Adipocyte (in vitro differentiated cells): ENCODE data around the gene SCT.

Experiments
- DNase-seq: peaks from one replicate; pipeline ENCODE4 v3.0.0-alpha.2; 2015; ENCODE audit warnings: low read depth
- H3K27me3 ChIP-seq: replicated peaks from 2 replicates; pipeline ENCODE4 v1.7.0; 2013; ENCODE audit warnings: mild to moderate bottlenecking, low read length, moderate library complexity; ENCODE audit not compliant: control insufficient read depth, insufficient read depth
- H3K36me3 ChIP-seq: 2 replicates; pipeline ENCODE4 v1.7.0; 2013; ENCODE audit warnings: low read length, mild to moderate bottlenecking, moderate library complexity; ENCODE audit not compliant: control insufficient read depth, insufficient read depth, severe bottlenecking
- H3K4me1 ChIP-seq: 2 replicates; pipeline ENCODE4 v1.7.0; 2013; ENCODE audit warnings: mild to moderate bottlenecking, low read length, moderate library complexity; ENCODE audit not compliant: control insufficient read depth, insufficient read depth
- H3K4me3 ChIP-seq: 2 replicates; pipeline ENCODE4 v1.7.0; 2013; ENCODE audit warnings: mild to moderate bottlenecking, low read length, moderate library complexity
- H3K9ac ChIP-seq: 2 replicates; pipeline ENCODE4 v1.7.0; 2013; ENCODE audit warnings: mild to moderate bottlenecking, low read length, moderate library complexity
- H3K9me3 ChIP-seq: 2 replicates; pipeline ENCODE4 v1.7.0; 2013; ENCODE audit warnings: mild to moderate bottlenecking, low read length, moderate library complexity; ENCODE audit not compliant: control insufficient read depth

The SCT gene

DNA sequence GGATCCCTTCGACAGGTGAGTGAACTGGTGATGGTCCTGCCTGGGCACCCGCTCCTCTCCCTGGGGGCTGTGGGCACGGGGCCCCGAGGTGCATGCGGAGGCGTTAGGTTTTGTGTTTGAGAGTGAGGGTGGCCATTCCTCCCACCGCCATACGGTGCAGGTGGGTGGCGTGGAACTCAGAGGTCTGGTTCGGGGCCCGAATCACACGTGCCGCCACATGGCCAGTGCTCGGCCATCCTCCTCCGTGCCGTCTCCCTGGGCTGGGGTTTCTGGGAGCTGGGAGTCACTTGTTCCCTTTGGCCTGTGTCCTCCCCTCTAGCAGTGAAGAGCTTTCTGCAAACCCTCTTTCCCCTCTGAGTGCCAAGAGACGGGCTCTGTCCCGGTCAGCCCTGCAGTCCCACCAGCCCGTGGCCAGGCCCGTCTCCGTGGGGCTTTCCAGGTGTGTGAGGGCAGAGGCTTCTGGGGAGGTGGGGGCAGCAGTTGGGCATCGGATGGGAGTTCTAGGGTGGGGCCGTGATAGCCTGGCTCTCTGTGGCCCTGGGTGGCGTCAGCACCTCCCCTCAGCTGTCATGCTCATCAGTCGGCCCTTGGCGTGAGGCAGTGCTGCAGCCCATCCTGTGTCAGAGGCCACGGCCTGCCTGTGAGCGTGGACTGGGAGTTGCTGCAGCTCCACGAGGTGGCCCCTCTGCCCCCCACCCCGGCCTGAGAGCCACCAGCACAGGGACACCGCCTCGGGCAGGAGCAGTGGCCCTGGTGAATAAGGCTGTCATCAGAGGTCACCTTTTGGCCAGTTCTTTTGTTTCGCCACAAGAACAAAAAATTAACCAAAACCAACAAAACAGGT lies 21.5 kb downstream of the SCT start:
- Histone ChIP-seq H3K4me1 (no peaks in the 10 kb centered on the region), H3K9ac (no peak overlapping the region), H3K9me3 (no peaks in the 10 kb centered on the region), H3K36me3 (peaks cover 87% of the 10 kb centered on the region), H3K4me3 (no peak overlapping the region), H3K27me3 (no peaks in the 10 kb centered on the region)
- no peak for DNase-seq

DNA sequence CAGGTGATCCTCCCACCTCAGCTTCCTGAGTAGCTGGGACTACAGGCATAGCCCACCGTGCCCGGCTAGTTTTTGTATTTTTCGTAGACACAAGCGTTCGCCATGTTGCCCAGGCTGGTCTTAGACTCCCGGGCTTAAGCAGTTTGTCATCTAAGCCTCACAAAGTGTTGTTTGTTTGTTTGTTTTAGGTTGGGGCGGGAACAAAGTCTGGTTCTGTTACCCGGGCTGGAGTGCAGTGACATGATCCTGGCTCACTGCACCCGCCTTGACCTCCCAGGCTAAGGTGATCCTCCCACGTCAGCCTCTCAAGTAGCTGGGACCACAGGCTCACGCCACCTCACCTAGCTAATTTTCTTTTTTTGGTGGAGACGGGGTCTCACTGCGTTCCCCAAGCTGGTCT lies 23.8 kb downstream of the SCT start:
- no peak overlapping the region for H3K9ac ChIP-seq
- no peaks in the 10 kb centered on the region for H3K4me1 ChIP-seq
- H3K36me3 ChIP-seq, result peaks cover 89% of the 10 kb centered on the region
- no peak for DNase-seq
- no peak overlapping the region for H3K4me3 ChIP-seq
- H3K9me3 ChIP-seq, result no peaks in the 10 kb centered on the region
- no peaks in the 10 kb centered on the region for H3K27me3 ChIP-seq

DNA sequence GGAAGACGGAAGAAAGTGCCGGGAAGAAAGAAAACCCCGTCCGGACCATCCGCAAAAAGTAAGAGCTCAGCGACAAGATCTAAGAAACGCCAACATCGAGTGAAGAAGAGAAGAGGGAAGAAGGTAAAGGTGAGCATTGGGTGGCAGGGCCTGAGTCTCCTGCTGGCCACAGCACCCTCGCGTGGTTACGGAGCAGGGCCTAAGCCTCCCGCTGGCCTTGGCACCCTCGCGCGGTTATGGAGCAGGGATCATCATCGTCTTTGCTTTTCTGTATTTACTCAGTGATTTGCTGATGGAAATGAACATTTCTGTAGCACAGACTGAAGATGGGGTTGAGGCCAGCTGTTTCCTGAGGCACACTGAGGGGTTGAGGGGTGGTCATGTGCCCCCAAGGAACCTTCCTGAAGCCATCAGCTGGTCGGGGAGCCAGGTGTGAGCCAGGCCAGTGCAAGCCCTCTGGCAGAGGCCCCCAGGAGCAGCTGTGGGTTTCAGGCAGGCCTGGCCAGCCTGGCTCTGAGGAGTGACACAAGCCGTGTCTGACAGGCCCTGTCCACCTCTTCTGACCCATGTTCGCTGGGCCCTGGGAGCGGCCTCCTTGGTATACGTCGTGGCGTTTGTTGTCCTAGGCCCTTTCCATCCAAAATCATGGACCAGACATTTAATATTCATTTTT lies 25.3 kb downstream of the SCT start:
- H3K9me3 ChIP-seq, result no peaks in the 10 kb centered on the region
- H3K27me3 ChIP-seq, result no peaks in the 10 kb centered on the region
- no peaks in the 10 kb centered on the region for H3K4me1 ChIP-seq
- no peak for DNase-seq
- H3K36me3 ChIP-seq, result peaks cover 87% of the 10 kb centered on the region
- no peak overlapping the region for H3K4me3 ChIP-seq
- H3K9ac ChIP-seq, result no peak overlapping the region

DNA sequence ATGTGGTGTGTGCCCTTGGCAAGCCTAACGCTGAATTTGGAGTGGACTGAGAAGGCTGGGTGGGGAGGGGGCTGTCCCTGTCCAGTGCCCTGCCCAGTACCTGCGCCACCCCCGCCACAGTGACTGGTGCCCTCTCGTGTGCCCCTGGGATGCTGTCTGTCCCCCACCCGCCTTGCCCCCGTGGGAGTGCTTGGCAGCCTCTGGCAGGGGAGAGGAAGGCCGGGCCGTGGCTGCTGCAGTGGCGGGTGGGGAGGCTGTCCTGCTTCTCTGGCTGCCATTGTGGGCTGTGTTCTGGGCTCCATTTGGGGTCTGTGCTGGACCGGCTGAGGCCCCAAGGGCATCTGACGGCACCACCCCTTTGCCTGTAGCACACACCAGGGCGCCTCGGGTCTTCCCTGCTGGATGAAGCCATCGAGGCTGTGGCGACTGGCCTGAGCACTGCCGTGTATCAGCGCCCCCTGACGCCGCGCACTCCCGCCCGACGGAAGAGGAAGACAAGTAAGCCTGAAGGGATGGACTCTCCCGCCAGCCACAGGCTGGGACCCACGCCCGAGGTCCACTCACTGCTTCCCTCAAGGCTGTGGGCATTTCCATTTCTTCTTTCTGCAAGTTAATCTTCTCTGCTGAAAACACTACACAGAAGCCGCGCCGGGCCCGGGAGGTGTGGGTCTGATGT lies 28.8 kb downstream of the SCT start:
- peaks cover 88% of the 10 kb centered on the region for H3K36me3 ChIP-seq
- no peak for DNase-seq
- H3K4me1 ChIP-seq, result no peaks in the 10 kb centered on the region
- H3K27me3 ChIP-seq, result no peaks in the 10 kb centered on the region
- H3K4me3 ChIP-seq, result no peak overlapping the region
- no peak overlapping the region for H3K9ac ChIP-seq
- no peaks in the 10 kb centered on the region for H3K9me3 ChIP-seq

DNA sequence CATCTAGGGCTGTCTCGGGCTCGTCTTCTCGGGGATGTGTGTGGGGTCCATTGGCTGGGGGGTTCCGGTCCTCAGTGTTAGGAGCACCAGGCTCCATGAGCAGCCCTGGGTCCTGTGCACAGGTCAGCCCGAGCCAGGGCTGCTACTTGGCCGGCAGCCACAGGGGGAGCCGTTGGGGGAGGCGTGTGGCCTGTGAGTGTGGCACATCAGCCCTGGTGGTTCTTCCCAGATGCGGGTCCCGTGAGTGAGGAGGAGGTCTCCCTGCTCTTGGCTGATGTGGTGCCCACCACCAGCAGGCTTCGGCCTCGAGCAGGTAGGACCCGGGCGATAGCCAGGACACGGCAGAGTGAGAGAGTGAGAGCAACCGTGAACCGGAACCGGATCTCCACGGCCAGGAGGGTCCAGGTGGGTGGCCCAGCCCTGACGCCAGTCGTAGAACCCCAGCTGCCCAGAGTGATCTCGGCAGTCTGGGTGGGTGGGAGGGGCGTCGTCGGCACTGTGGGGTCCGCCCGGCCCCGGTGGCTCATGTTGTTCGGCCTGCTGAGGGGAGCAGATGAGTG lies 29.7 kb downstream of the SCT start:
- DNase-seq, result no peak
- Histone ChIP-seq H3K4me1 (no peaks in the 10 kb centered on the region), H3K9me3 (no peaks in the 10 kb centered on the region), H3K36me3 (peaks cover 91% of the 10 kb centered on the region), H3K9ac (no peak overlapping the region), H3K4me3 (no peak overlapping the region), H3K27me3 (no peaks in the 10 kb centered on the region)

DNA sequence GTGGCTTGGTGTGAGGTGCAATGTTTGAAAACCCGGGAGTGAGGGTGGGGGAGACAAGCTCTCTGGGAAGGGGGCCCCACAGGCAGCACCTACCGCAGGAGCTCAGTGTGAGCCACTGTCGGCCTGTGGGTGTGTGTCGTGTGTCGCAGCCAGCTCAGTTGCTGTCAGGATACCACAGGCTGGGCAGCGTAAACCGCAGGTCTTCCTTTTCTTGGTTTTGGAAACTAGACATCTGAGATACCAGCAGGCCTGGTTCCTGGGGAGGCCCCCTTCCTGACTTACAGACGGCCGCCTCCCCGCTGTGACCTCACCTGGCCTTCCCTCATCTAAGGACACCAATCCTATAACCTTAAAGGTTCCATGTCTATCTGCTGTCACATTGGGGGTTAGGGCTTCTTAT lies 30.6 kb downstream of the SCT start:
- Histone ChIP-seq H3K9me3 (no peaks in the 10 kb centered on the region), H3K27me3 (no peaks in the 10 kb centered on the region), H3K9ac (no peak overlapping the region), H3K4me1 (no peaks in the 10 kb centered on the region), H3K36me3 (peaks cover 89% of the 10 kb centered on the region), H3K4me3 (no peak overlapping the region)
- no peak for DNase-seq

DNA sequence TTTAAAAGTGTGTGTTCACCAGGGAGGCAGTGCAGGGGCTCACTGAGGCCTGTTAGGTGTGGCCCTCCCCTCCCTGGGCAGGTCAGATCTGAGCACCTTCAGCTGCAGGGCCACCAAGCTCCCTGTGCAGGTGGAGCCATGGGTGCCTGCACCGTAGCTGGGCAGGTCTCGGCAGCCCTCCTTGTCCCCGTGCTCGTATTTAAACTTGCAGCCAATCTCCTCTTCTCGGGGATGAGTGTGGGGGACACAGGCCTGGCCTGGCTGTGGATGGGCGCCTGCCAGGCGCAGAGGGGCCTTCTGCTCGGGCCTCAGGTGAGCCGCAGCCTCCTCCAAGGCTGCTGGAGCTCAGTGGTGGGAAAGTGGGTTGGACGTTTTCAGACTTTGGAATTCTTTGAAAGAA lies 31.6 kb downstream of the SCT start:
- Histone ChIP-seq H3K27me3 (no peaks in the 10 kb centered on the region), H3K4me1 (no peaks in the 10 kb centered on the region), H3K9ac (no peak overlapping the region), H3K4me3 (no peak overlapping the region), H3K36me3 (peaks cover 92% of the 10 kb centered on the region), H3K9me3 (no peaks in the 10 kb centered on the region)
- no peak for DNase-seq

DNA sequence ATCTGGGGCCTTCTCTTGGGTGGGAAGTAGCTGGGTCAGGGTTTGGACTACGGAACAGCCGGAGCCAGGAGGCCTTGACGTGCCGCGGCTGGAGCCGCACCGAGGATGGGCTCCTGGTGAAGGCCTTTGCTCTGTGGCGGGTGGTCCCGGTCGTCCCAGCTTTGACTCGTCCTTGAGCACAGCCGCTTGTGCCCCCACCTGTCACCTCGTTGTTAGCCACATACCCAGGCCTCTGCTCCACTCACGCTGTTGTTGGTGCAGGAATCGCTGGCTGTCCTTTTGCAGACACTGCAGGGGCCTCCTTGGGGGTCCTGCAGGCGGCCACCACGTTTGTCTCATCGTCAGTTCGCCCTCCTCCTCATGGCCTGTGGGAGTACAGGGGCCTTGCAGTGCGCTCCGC lies 33.6 kb downstream of the SCT start:
- Histone ChIP-seq H3K4me1 (peaks cover 2% of the 10 kb centered on the region), H3K9me3 (no peaks in the 10 kb centered on the region), H3K27me3 (no peaks in the 10 kb centered on the region), H3K36me3 (peaks cover 88% of the 10 kb centered on the region), H3K9ac (no peak overlapping the region), H3K4me3 (no peak overlapping the region)
- no peak for DNase-seq

DNA sequence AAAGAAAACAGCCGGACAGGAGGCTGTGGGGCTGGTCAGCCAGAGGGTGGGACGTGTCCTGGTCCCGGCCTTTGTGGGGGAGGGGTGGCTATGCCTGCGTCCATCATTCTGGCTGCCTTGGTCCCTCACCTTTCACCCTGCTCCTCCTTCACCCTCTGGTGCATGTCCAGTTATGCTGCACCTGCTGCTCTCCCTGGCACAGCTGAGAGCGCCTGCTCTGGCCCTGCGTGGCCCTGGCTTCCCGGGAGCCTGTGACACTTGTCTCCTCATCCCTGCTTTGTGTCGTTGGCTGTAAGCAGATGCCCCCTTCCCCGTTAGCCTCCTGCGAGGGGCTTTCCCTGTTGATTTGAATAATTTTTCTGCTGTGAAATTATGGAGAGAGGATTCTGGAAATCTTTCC lies 34.1 kb downstream of the SCT start:
- Histone ChIP-seq H3K36me3 (peaks cover 84% of the 10 kb centered on the region), H3K4me1 (peaks cover 6% of the 10 kb centered on the region), H3K27me3 (no peaks in the 10 kb centered on the region), H3K4me3 (no peak overlapping the region), H3K9ac (no peak overlapping the region), H3K9me3 (no peaks in the 10 kb centered on the region)
- no peak for DNase-seq

DNA sequence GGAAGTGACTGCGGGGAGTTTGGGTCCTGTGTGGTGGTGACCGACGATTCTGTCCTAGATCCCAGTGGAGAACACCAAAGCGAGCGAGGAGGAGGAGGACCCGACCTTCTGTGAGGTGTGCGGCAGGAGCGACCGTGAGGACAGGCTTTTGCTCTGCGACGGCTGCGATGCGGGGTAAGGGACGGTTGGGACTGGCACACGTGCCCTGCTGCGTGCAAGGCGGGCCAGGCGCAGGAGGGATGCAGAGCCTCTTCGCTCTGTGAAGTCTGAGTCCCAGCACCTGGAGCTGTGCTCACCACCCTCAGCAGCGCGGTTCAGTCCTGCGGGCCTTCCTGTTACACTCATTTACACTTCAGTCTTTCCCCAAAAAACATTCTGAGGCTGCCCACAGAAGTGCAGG lies 34.5 kb downstream of the SCT start:
- Histone ChIP-seq H3K4me3 (no peak overlapping the region), H3K36me3 (peaks cover 81% of the 10 kb centered on the region), H3K4me1 (peaks cover 10% of the 10 kb centered on the region), H3K9ac (no peak overlapping the region), H3K9me3 (no peaks in the 10 kb centered on the region), H3K27me3 (no peaks in the 10 kb centered on the region)
- DNase-seq, result no peak

DNA sequence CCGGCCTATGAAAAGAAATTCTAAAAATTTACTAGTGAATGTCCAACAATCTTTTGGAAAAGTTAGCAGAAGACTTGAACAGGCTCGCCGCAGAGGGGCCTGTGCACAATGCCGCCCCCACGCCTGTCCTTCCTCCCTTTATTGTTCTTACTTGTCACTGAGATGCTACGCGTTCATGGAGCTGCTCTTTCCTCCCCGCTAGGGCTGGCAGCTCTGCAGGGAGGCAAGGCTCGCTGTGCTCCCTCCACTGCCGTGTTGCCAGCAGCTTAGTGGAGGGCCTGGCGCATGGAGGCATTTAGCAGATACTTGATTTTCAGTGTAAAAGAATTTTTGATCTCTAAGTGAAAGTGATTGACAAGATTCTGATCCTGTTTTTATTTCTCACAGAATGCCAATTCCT lies 36.0 kb downstream of the SCT start:
- H3K4me1 ChIP-seq, result peaks cover 15% of the 10 kb centered on the region
- peaks cover 79% of the 10 kb centered on the region for H3K36me3 ChIP-seq

More for the DNA sequence above, 36.0 kb downstream of the SCT start:
- H3K9me3 ChIP-seq, result no peaks in the 10 kb centered on the region
- no peak overlapping the region for H3K9ac ChIP-seq
- H3K4me3 ChIP-seq, result no peak overlapping the region
- H3K27me3 ChIP-seq, result no peaks in the 10 kb centered on the region
- DNase-seq, result no peak
